Ovary (tissue), 9 donors: ENCODE data around the gene TRIM39. TPM values are rescaled to one million over a fixed set of nuclear protein-coding genes. Genes with fewer than 3 reads are reported as not detected.

Source experiments
- DNase-seq, 5 donors: peaks; one replicate each; pipeline ENCODE4 v3.0.0-alpha.2; 2019 to 2020
- H3K27ac ChIP-seq, 2 donors: fragments of 200-600 bp; one replicate each; pipeline versions ENCODE4 v1.5.1 to v1.8.0; 2019 to 2022
- H3K27me3 ChIP-seq: fragments of 200-600 bp; one replicate; pipeline ENCODE4 v1.8.0; 2022
- H3K36me3 ChIP-seq: fragments of 200-600 bp; sonication (generic); one replicate; pipeline ENCODE4 v1.5.1; 2019
- H3K4me1 ChIP-seq: one replicate; pipeline ENCODE4 v1.8.1; 2013; ENCODE audit warnings: mild to moderate bottlenecking, moderate library complexity; ENCODE audit not compliant: insufficient read depth
- H3K4me3 ChIP-seq: fragments of 200-600 bp; sonication (generic); one replicate; pipeline ENCODE4 v1.5.1; 2017
- H3K9me3 ChIP-seq, 2 donors: fragments of 200-600 bp in 1 of 2; sonication (generic) in 1 of 2; one replicate each; pipeline versions ENCODE4 v1.5.1 to v1.8.1; 2013 to 2019; ENCODE audit warnings: mild to moderate bottlenecking in 1 of 2, moderate library complexity in 1 of 2
- CTCF ChIP-seq, 3 donors: fragments of 450-650 bp in 2 of 3; fragments of 200-600 bp in 1 of 3; IDR thresholded peaks; one replicate each; pipeline versions ENCODE4 v1.5.1 to v1.8.0; 2016 to 2022; ENCODE audit warnings: antibody characterized with exemption in 3 of 3, mild to moderate bottlenecking in 1 of 3
- EP300 ChIP-seq: sonication (generic); formaldehyde crosslinking; IDR thresholded peaks from one replicate; pipeline ENCODE4 v1.6.1; 2017; ENCODE audit warnings: antibody characterized with exemption
- POLR2A ChIP-seq: fragments of 450-650 bp; IDR thresholded peaks from one replicate; pipeline ENCODE4 v1.6.1; 2017; ENCODE audit warnings: antibody characterized with exemption, mild to moderate bottlenecking, moderate library complexity
- WGBS, 3 donors: extraction: QIAGEN DNeasy Blood & Tissue Kit in 1 of 3; methylation state at CpG; one replicate each; pipeline versions ENCODE4 v1.1.5 to v1.1.7; 2013 to 2017; 5-methylcytosine and 5-hydroxymethylcytosine counted together
- intact Hi-C, 4 donors: fragments of 100-400 bp; cut with DNase I; formaldehyde crosslinking; loops; one replicate each; pipeline versions ENCODE4 v1.11.0 to v1.15.1; 2022 to 2023
- polyA plus RNA-seq, 2 donors: library from polyadenylated mRNA; stranded (reverse); fragments of 200-250 nt in 1 of 2; fragments of 350-450 nt in 1 of 2; fragmentation: Illumina TruSeq in 1 of 2; extraction: RNeasy Lipid Tissue Mini Kit (QIAGEN cat#74804) in 1 of 2; gene quantifications; one replicate each; pipeline ENCODE4 v1.2.3, GENCODE V29; 2013 to 2014
- total RNA-seq, 7 donors: library from RNA; depleted of rRNA in 2 of 7; stranded (reverse); fragments of >200 nt in 2 of 7; fragmentation: NEBNext Ultra II Directional in 3 of 7; extraction: Animal tissue kit (Norgen Biotek cat#: 25700) in 3 of 7; gene quantifications; one replicate each; pipeline versions ENCODE4 v1.1.0 to v1.2.4, GENCODE V29; 2016 to 2023
- donor health status: DM: no; HTN: no; CAD: no; lungs with moderate emphysema.
- donor health status: DM: no; HTN: no; CAD: no.
- donor health status: Bipolar disorder and iron deficiency.
- donor health status: DM: yes; HTN: yes; CAD: no.
- donor health status: DM: no; HTN: no; CAD: no.
- donor health status: DM: yes; HTN: yes; CAD: no.

The TRIM39 gene
- total and polyA plus RNA-seq, 9 donors, result 7.6 to 16.7 (median 14.3) TPM

GRCh38 chr6:30312676-30313321 lies 13.9 kb upstream of the TRIM39 start:
- H3K27ac ChIP-seq, result no peak overlapping the region
- no peaks in the 10 kb centered on the region for H3K4me1 ChIP-seq
- no peaks in the 10 kb centered on the region for H3K36me3 ChIP-seq
- intact Hi-C loops, result no loop called here
- TF ChIP-seq EP300 (no peak), CTCF (IDR thresholded peaks at IDR 0.05) (no peak), POLR2A (no peak)
- no peaks in the 10 kb centered on the region for H3K27me3 ChIP-seq
- no peak for DNase-seq
- no peak overlapping the region for H3K4me3 ChIP-seq
- 97 to 100% (median 100%) methylated on average over 1 of the region's 1 CpG for WGBS, 3 donors
- no peaks in the 10 kb centered on the region for H3K9me3 ChIP-seq

DNA sequence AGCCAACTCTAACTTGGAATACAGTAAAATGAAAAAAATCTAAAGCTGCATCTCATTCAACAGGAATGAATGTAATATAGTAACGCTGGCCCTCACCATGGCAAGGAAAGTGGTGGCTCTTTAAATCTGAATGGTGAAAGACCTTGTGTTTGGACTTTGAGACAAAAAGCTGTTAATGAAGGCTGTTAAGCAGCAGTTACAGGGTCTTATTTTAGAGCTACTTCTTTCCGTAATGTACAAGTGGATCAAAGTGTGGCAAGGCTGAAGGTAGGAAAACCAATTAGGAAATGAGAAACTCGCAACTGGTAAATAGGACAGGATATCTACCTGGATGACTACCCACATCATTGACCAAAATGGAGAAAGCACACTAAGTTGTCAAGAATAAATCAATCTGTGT lies 11.6 kb upstream of the TRIM39 start:
- no peaks in the 10 kb centered on the region for H3K27me3 ChIP-seq
- H3K9me3 ChIP-seq, result no peaks in the 10 kb centered on the region
- H3K27ac ChIP-seq, result no peak overlapping the region
- H3K4me3 ChIP-seq, result no peak overlapping the region
- no peaks in the 10 kb centered on the region for H3K4me1 ChIP-seq
- 93 to 97% (median 94%) methylated on average over 3 of the region's 3 CpGs for WGBS, 3 donors
- DNase-seq, result no peak
- no peaks in the 10 kb centered on the region for H3K36me3 ChIP-seq
- TF ChIP-seq EP300 (no peak), POLR2A (no peak), CTCF (IDR thresholded peaks at IDR 0.05) (no peak)
- intact Hi-C loops, result no loop called here

DNA sequence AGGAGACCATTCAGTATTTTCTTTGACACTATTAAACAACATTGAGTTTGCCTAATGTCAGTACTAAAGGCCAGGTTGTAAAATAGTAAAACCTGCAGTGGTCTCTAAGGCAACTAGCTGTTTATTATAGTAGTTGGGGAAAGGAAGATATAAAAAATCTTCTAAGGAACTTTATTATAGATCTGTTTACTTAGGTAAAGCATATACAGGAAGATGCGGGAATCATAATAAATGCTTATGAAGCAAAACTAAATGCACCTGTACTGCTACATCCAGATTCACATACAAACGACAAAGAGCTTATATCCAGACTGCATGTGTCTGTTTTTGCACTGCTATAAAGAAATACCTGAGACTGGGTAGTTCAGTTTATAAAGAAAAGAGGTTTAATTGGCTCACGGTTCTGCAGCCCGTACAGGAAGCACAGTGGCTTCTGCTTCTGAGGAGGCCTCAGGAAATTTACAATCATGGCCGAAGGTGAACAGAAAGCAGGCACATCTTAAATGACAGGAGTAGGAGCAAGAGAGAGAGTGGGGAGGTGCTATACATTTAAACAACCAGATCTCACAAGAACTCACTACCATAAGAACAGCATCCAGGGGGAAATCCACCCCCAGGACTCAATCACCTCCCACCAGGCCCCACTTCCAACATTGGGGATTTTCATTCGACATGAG lies 8.7 kb upstream of the TRIM39 start:
- no peak for DNase-seq
- intact Hi-C loops, result no loop called here
- H3K27me3 ChIP-seq, result no peaks in the 10 kb centered on the region
- H3K4me1 ChIP-seq, result no peaks in the 10 kb centered on the region
- H3K4me3 ChIP-seq, result no peak overlapping the region
- no peaks in the 10 kb centered on the region for H3K9me3 ChIP-seq
- WGBS, 3 donors, result 86 to 92% (median 89%) methylated on average over 6 of the region's 6 CpGs
- no peaks in the 10 kb centered on the region for H3K36me3 ChIP-seq
- no peak for TF ChIP-seq EP300
- TF ChIP-seq POLR2A, result no peak
- no peak for TF ChIP-seq CTCF (IDR thresholded peaks at IDR 0.05)
- H3K27ac ChIP-seq, result no peak overlapping the region

GRCh38 chr6:30319146-30319835 lies 7.4 kb upstream of the TRIM39 start:
- no peak for DNase-seq
- TF ChIP-seq EP300 (no peak), CTCF (IDR thresholded peaks at IDR 0.05) (no peak), POLR2A (no peak)
- Histone ChIP-seq H3K9me3 (no peaks in the 10 kb centered on the region), H3K27me3 (no peaks in the 10 kb centered on the region), H3K27ac (no peak overlapping the region), H3K4me1 (no peaks in the 10 kb centered on the region), H3K4me3 (no peak overlapping the region), H3K36me3 (no peaks in the 10 kb centered on the region)
- 89 to 91% (median 91%) methylated on average over 1 of the region's 1 CpG for WGBS, 3 donors
- intact Hi-C loops, result no loop called here
